Erythroblast (primary cell): ENCODE data around the gene IL17REL.

ENCODE experiments used
- GATA1 ChIP-seq: IDR thresholded peaks from 2 replicates; pipeline ENCODE4 v1.6.1; 2011; ENCODE audit warnings: low read depth, mild to moderate bottlenecking, control low read depth, low read length, moderate library complexity
- POLR2A ChIP-seq: IDR thresholded peaks from 2 replicates; pipeline ENCODE4 v1.6.1; 2011; ENCODE audit warnings: mild to moderate bottlenecking, low read length

DNA sequence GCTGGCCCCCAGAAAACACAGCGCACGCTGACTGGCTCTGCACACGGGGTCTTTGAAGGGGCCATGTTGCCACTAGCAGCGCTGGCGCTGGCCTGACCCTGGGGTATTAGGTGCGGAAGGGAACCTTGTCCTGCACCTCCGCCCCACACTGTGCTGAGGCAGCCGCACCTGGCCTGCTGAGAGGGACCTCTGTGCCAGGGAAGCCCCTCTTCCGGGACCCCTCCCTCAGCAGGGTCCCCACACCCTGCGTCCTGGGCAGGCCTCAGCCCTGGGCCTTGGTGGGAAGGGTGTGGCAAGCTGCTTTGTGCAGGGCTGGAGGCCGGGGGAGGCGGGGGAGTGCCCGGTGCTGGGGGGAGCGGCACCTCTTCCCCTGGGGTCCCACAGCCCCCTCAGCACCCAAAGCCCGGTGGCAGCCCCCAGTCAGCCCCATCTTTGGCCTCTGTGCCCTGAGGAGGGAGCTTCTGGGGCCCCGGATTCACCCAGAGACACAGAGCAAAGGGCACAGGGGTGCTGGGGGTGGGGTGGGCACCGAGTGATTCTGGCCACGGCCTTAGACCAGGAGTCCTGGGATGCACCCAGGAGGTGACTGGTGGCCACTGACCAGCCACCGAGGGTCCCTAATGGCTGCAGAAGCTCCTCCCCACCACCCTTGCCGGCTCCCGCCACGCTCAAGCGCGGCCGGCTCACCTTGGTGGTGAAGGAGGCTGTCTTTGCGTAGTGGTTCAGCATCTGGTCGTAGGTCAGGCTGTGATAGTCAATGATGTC lies 34.1 kb upstream of the IL17REL start:
- TF ChIP-seq POLR2A (no peak), GATA1 (no peak)
